Measurements from ENCODE around the gene DNMT1. TPM values are rescaled to one million over a fixed set of nuclear protein-coding genes. Genes with fewer than 3 reads are reported as not detected.
A peak's percentile ranks its signal among the peaks of the same experiment; 100 is the strongest.

DNMT1 gene
- total and polyA plus RNA-seq, 3 donors from 2014 or later = 96.5 to 145 (median 103) TPM

DNA sequence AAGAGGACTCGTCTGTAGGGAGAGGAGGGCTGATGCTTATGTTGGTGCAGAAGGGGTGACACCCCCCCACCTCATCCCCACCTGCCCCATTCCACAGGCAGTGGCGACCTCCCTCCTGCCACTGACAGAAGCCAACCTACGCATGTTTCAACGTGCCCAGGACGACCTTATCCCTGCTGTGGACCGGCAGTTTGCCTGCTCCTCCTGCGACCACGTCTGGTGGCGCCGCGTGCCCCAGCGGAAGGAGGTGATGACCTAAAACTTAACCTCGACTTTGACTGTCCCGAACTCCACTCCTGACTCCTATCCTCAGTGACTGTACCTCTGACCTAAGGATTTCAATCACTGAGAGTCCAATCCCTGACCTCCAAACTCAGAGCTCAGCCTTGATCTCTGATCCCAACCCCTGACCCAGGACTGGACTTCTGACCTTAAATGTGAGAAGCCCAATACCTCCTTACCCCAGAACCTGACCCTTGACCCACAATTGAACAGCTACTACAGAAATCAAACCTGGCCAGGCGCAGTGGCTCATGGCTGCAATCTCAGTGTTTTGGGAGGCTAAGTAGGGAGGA, 104.9 kb downstream of the DNMT1 start:
- no peaks in the 10 kb centered on the region for H3K27me3 ChIP-seq
- H3K27ac ChIP-seq = no peak overlapping the region
- 83 to 84% methylated on average over 12 to 15 of the region's 15 CpGs for WGBS, 2 donors
- TF ChIP-seq POLR2A (IDR thresholded peaks at IDR 0.05) = no peak
- TF ChIP-seq, protein P1, sequence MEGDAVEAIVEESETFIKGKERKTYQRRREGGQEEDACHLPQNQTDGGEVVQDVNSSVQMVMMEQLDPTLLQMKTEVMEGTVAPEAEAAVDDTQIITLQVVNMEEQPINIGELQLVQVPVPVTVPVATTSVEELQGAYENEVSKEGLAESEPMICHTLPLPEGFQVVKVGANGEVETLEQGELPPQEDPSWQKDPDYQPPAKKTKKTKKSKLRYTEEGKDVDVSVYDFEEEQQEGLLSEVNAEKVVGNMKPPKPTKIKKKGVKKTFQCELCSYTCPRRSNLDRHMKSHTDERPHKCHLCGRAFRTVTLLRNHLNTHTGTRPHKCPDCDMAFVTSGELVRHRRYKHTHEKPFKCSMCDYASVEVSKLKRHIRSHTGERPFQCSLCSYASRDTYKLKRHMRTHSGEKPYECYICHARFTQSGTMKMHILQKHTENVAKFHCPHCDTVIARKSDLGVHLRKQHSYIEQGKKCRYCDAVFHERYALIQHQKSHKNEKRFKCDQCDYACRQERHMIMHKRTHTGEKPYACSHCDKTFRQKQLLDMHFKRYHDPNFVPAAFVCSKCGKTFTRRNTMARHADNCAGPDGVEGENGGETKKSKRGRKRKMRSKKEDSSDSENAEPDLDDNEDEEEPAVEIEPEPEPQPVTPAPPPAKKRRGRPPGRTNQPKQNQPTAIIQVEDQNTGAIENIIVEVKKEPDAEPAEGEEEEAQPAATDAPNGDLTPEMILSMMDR (IDR thresholded peaks at IDR 0.05) = no peak
- intact Hi-C loops (cut with DNase I; ENCODE audit: low total_unique reads) = no loop called here
- H3K4me1 ChIP-seq = peaks cover 3% of the 10 kb centered on the region
- no peak overlapping the region for H3K4me3 ChIP-seq
- no peak for DNase-seq
- H3K36me3 ChIP-seq (ENCODE audit: low read depth, missing control alignments) = no peaks in the 10 kb centered on the region
- no peaks in the 10 kb centered on the region for H3K9me3 ChIP-seq

DNA sequence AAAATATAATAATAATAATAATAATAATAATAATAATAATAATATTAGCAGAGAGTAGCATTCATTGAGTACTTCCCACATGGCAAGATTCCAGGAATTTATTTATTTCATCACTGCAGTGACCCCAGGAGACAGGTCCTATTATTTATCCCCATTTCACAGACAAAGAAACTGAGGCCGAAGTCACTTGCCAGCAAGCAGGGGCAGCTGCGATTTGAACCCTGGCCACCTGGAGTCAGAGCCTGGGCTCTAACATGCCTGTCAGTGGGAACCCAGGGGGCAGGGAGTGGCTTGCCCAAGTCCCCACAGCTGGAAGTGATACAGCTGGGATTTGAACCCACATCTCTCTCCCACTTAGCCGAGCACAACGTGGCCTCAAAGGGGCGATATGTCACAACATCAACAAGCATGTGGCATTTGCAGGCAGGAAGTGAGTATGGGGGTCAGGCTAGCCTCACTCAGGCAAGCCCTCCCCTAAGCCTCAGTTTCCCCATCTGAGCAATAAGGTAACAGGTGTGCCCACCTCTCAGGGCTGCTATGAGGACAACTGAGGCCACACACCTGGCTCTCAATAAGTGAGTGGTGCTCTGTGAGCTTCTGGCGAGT, 105.7 kb downstream of the DNMT1 start:
- Histone ChIP-seq H3K27me3 (no peaks in the 10 kb centered on the region), H3K4me3 (no peak overlapping the region), H3K27ac (no peak overlapping the region), H3K4me1 (peaks cover 3% of the 10 kb centered on the region), H3K36me3 (ENCODE audit: low read depth, missing control alignments) (no peaks in the 10 kb centered on the region), H3K9me3 (no peaks in the 10 kb centered on the region)
- WGBS, 2 donors = 92 to 99% methylated on average over 5 to 6 of the region's 6 CpGs
- TF ChIP-seq, protein P1 (IDR thresholded peaks at IDR 0.05) = no peak
- no peak for TF ChIP-seq POLR2A (IDR thresholded peaks at IDR 0.05)
- DNase-seq = no peak
- intact Hi-C loops (cut with DNase I; ENCODE audit: low total_unique reads) = no loop called here

DNA sequence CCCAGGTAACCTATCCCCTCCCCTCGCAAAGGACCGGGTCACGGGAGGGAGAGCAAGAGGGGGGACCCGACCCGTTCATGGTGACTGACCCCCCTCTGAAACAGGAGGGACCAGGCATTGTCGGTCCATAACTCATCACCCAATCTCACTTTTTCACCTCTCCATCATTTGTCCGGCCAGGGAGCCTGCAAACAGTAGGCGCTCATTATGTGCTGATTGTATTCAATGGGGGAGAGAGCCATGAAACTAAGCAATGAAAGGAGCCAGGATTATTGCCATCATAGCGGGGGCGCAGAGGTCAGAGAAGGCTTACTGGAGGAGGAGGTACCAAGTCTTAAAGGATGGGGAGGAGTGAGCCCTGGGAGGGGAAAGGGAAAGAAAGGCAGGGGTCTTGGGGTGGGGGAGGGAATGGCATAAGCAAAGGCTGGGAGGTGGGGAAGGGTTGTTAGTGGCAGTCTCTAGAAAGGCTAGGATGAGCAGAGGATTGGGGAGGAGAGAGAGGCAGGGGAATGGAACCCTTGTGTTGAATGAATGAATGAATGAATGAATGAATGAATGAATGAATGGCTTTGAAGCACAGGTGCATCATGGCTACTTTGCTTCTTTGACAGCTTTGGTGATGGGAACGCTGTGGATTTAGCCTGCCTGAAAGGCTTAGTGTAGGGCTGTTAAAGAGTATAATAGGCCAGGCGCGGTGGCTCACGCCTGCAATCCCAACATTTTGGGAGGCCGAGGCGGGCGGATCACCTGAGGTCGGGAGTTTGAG, 107.3 kb downstream of the DNMT1 start:
- H3K4me1 ChIP-seq = peaks cover 3% of the 10 kb centered on the region
- TF ChIP-seq, protein P1 (IDR thresholded peaks at IDR 0.05) = no peak
- no peak for TF ChIP-seq POLR2A (IDR thresholded peaks at IDR 0.05)
- H3K4me3 ChIP-seq = no peak overlapping the region
- intact Hi-C loops (cut with DNase I; ENCODE audit: low total_unique reads) = no loop called here
- H3K27me3 ChIP-seq = no peaks in the 10 kb centered on the region
- H3K27ac ChIP-seq = peak overlapping the region in 1 of 2 donors; percentile 84
- DNase-seq = no peak
- H3K36me3 ChIP-seq (ENCODE audit: low read depth, missing control alignments) = no peaks in the 10 kb centered on the region
- H3K9me3 ChIP-seq = no peaks in the 10 kb centered on the region
- 63 to 73% methylated on average over 18 of the region's 18 CpGs for WGBS, 2 donors

DNA sequence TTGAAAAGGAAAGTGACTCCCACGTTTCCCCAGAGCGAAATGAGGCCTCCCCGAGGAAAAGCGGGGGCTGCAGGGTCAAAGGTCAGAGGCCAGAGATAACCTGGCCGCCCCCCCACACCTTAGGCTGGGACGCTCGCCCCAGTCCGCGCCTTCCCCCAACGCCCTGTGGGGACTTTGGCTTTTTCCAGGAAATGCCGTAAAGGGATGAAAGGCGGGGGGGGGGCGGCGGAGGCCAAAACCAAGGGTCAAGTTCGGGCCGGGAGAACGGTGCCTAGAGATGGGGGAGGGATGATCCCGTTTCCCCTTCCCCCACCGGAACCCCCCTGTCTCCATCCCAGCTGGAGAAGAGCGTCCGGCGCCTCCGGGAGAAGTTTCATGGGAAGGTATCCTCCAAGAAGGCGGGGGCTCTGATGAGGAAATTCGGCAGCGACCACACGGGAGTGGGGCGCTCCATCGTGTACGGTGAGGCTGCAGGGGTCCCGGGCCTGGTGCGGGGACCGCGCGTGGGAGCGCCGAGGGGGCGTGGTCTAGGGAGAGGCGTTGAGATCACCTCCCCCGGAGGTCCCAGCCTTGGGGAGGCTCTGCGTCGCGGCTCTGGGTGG, 108.1 kb downstream of the DNMT1 start:
- TF ChIP-seq, protein P1 (IDR thresholded peaks at IDR 0.05) = no peak
- TF ChIP-seq POLR2A (IDR thresholded peaks at IDR 0.05) = no peak
- WGBS, 2 donors = 0 to 3% methylated on average over 14 to 34 of the region's 43 CpGs
- no peak for DNase-seq
- Histone ChIP-seq H3K4me1 (no peaks in the 10 kb centered on the region), H3K27ac (peak overlapping the region; percentile 68 to 84), H3K4me3 (peak overlapping the region; percentile 70 to 73), H3K9me3 (no peaks in the 10 kb centered on the region), H3K36me3 (ENCODE audit: low read depth, missing control alignments) (no peaks in the 10 kb centered on the region), H3K27me3 (no peaks in the 10 kb centered on the region)
- intact Hi-C loops (cut with DNase I; ENCODE audit: low total_unique reads) = no loop called here

Measured in testis (tissue), 3 donors.